Gastroesophageal sphincter (tissue), 3 donors: ENCODE measurements around the gene XYLT1.

Experiments
- CTCF ChIP-seq, 4 experiments: fragments of 200-600 bp in 2 of 4; fragments of 450-650 bp in 2 of 4; sonication (generic) in 1 of 4; IDR thresholded peaks; one replicate each; pipeline ENCODE4 v1.5.1; 2017 to 2019; ENCODE audit warnings: antibody characterized with exemption in 4 of 4, mild to moderate bottlenecking in 2 of 4, moderate library complexity in 2 of 4
- EP300 ChIP-seq: sonication (generic); formaldehyde crosslinking; IDR thresholded peaks from one replicate; pipeline ENCODE4 v1.6.1; 2017; ENCODE audit warnings: antibody characterized with exemption, mild to moderate bottlenecking
- POLR2AphosphoS5 ChIP-seq: sonication (generic); formaldehyde crosslinking; IDR thresholded peaks from one replicate; pipeline ENCODE4 v1.6.1; 2017; ENCODE audit warnings: antibody characterized with exemption

GRCh38 chr16:17143546-17144419 is 327.0 kb downstream of the XYLT1 start:
- TF ChIP-seq CTCF (IDR thresholded peaks at IDR 0.05), result no peak
- no peak for TF ChIP-seq EP300
- no peak for TF ChIP-seq POLR2AphosphoS5
